ENCODE results near the gene LRRC3B.

GRCh38 chr3:26639339-26639738, 16.8 kb downstream of the LRRC3B start:
- no peak for TF ChIP-seq POLR2A (IDR thresholded peaks at IDR 0.05)
- TF ChIP-seq CTCF (IDR thresholded peaks at IDR 0.05), result no peak
